Tibial nerve (tissue), 4 donors: ENCODE measurements around the gene IGIP. TPM values are rescaled to one million over a fixed set of nuclear protein-coding genes. Genes with fewer than 3 reads are reported as not detected.

ENCODE experiments used
- DNase-seq, 2 donors: peaks; one replicate each; pipeline ENCODE4 v3.0.0-alpha.2; 2019; ENCODE audit warnings: low spot score in 2 of 2
- H3K27ac ChIP-seq, 4 donors: fragments of 200-600 bp; sonication (generic) in 3 of 4; one replicate each; pipeline ENCODE4 v1.5.1; 2017 to 2019; ENCODE audit warnings: mild to moderate bottlenecking in 1 of 4
- H3K27me3 ChIP-seq, 2 donors: fragments of 200-600 bp; sonication (generic) in 1 of 2; one replicate each; pipeline versions ENCODE4 v1.5.1 to v1.6.0; 2017 to 2019
- H3K36me3 ChIP-seq, 3 donors: fragments of 200-600 bp; sonication (generic); one replicate each; pipeline ENCODE4 v1.5.1; 2018 to 2019
- H3K4me1 ChIP-seq, 4 donors: fragments of 200-600 bp; sonication (generic) in 3 of 4; one replicate each; pipeline ENCODE4 v1.5.1; 2017 to 2019
- H3K4me3 ChIP-seq, 4 donors: fragments of 200-600 bp; sonication (generic) in 3 of 4; one replicate each; pipeline ENCODE4 v1.5.1; 2017 to 2019; ENCODE audit warnings: mild to moderate bottlenecking in 1 of 4, moderate library complexity in 1 of 4
- H3K9me3 ChIP-seq, 4 donors: fragments of 200-600 bp; sonication (generic) in 3 of 4; one replicate each; pipeline ENCODE4 v1.5.1; 2017 to 2019
- EP300 ChIP-seq, 2 donors: sonication (generic); formaldehyde crosslinking; IDR thresholded peaks; one replicate each; pipeline ENCODE4 v1.6.1; 2017; ENCODE audit warnings: antibody characterized with exemption in 2 of 2, mild to moderate bottlenecking in 1 of 2
- POLR2A ChIP-seq, 2 donors: fragments of 450-650 bp; IDR thresholded peaks; one replicate each; pipeline ENCODE4 v1.6.1; 2017; ENCODE audit warnings: antibody characterized with exemption in 2 of 2, mild to moderate bottlenecking in 2 of 2, moderate library complexity in 2 of 2
- WGBS, 2 donors: methylation state at CpG; one replicate each; pipeline ENCODE4 v1.1.5; 2018; 5-methylcytosine and 5-hydroxymethylcytosine counted together
- total RNA-seq, 4 donors: library from RNA; depleted of rRNA; stranded (reverse); fragments of >200 nt; gene quantifications; one replicate each; pipeline ENCODE4 v1.1.0, GENCODE V29; 2016
- TF ChIP-seq, protein P1 (sequence below), 5 experiments: fragments of 200-600 bp in 3 of 5; fragments of 450-650 bp in 2 of 5; sonication (generic) in 3 of 5; IDR thresholded peaks; one replicate each; pipeline ENCODE4 v1.5.1; 2016 to 2019; ENCODE audit warnings: antibody characterized with exemption in 5 of 5, mild to moderate bottlenecking in 3 of 5, moderate library complexity in 2 of 5

Gene IGIP
- total RNA-seq, 4 donors from 2014 or later, result 16.5 to 28.6 (median 27.1) TPM

DNA sequence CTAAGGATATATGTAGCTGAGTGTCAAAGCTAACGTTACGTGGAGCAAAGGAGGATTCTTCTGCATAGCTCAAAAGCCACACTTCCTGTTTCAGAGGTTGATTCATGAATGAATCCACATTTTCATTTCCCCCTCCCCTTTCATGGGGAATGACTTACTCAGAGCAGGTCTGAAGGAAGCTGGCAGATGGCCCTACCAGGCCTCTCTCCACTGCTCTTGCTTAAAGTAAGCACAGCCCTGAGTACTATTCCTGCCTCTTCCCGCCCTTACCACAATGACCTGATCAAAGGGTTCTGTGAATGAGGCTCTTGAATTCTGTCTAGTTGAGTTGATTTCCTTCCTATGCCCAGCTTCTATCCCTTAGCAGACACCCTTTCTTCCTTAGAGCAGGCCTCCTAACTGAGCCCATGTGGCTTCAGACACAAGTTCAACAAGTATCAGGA, 6.3 kb downstream of the IGIP start:
- H3K27ac ChIP-seq, result no peak overlapping the region
- H3K9me3 ChIP-seq, result no peaks in the 10 kb centered on the region
- H3K4me3 ChIP-seq, result no peak overlapping the region
- no peaks in the 10 kb centered on the region for H3K36me3 ChIP-seq
- DNase-seq, result no peak
- no peaks in the 10 kb centered on the region for H3K27me3 ChIP-seq
- H3K4me1 ChIP-seq, result peaks cover 0 to 25% (median 9%) of the 10 kb centered on the region in 4 donors
- TF ChIP-seq, protein P1, sequence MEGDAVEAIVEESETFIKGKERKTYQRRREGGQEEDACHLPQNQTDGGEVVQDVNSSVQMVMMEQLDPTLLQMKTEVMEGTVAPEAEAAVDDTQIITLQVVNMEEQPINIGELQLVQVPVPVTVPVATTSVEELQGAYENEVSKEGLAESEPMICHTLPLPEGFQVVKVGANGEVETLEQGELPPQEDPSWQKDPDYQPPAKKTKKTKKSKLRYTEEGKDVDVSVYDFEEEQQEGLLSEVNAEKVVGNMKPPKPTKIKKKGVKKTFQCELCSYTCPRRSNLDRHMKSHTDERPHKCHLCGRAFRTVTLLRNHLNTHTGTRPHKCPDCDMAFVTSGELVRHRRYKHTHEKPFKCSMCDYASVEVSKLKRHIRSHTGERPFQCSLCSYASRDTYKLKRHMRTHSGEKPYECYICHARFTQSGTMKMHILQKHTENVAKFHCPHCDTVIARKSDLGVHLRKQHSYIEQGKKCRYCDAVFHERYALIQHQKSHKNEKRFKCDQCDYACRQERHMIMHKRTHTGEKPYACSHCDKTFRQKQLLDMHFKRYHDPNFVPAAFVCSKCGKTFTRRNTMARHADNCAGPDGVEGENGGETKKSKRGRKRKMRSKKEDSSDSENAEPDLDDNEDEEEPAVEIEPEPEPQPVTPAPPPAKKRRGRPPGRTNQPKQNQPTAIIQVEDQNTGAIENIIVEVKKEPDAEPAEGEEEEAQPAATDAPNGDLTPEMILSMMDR (IDR thresholded peaks at IDR 0.05), result no peak
- TF ChIP-seq POLR2A (IDR thresholded peaks at IDR 0.05), result no peak
- TF ChIP-seq EP300 (IDR thresholded peaks at IDR 0.05), result no peak
- WGBS, 2 donors, result 59 to 69% methylated on average over 3 of the region's 3 CpGs

DNA sequence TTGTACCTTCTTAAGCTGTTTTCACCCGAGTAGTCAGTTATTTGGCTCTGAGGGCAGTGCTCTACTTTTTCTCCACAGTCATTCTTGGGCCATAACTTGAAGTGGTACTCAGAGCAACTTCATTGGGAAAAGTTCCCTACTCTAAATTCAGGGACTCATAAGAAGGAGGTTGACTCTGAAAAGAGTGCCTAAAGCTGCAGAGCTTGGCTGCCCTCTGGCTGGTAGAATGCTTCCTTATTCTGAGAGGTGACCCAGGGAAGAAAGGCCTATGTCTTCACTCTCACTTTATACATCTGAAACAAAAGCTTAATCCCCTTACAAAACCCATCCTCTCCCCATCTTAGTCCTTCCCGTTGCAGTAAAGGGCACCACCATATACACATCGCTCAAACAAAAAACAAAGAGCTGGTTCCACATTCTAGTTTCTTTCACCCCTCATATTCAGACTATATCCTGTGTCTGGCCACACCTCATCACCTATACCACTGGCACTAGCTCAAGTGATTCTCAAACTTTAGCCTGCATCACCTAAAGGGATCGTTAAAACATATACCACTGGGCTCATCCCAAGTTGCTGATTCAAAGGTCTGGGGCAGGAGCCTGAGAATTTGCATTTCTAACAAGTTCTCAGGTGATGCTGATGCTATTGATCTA, 7.9 kb downstream of the IGIP start:
- TF ChIP-seq POLR2A (IDR thresholded peaks at IDR 0.05), result no peak
- no peak for TF ChIP-seq EP300 (IDR thresholded peaks at IDR 0.05)
- TF ChIP-seq, protein P1 (IDR thresholded peaks at IDR 0.05), result no peak
- Histone ChIP-seq H3K27me3 (no peaks in the 10 kb centered on the region), H3K4me3 (no peak overlapping the region), H3K9me3 (no peaks in the 10 kb centered on the region), H3K4me1 (peaks cover 0 to 21% (median 9%) of the 10 kb centered on the region in 4 donors), H3K27ac (no peak overlapping the region), H3K36me3 (no peaks in the 10 kb centered on the region)
- WGBS, 2 donors, result 85 to 88% methylated on average over 4 of the region's 4 CpGs
- DNase-seq, result no peak

DNA sequence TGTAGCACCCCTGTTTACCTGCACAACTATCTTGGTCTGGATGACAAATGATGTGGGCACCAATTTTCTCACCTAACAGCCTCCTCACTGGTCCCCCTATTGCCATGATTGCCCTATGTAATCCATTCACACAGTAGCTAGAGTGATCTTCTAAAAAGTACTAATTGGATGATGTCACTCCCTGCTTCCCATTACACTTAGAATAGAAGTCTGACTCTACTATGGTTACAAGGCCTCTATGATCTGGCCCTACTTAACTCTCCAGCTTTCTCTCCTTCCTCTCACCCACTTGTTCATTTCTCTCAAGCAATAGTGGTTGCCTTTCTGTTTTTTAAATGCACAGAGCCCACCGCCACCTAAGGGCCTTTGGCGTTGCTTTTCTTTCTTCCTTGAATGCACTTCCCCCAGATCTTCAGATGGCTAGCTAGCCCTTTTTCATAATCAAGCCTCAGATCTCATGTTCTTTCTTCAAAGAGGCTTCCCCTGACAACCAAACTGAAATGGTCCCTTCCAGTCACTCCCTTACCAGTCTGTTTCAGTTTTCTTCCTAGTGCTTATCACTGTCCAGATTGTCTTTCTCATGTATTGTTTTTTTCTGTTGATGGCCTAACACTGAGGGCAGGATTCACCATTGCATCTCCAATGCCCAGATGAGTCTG, 8.7 kb downstream of the IGIP start:
- Histone ChIP-seq H3K27me3 (no peaks in the 10 kb centered on the region), H3K4me1 (peaks cover 0 to 21% (median 9%) of the 10 kb centered on the region in 4 donors), H3K9me3 (no peaks in the 10 kb centered on the region), H3K36me3 (no peaks in the 10 kb centered on the region), H3K27ac (no peak overlapping the region), H3K4me3 (no peak overlapping the region)
- DNase-seq, result no peak
- TF ChIP-seq, protein P1 (IDR thresholded peaks at IDR 0.05), result no peak
- no peak for TF ChIP-seq POLR2A (IDR thresholded peaks at IDR 0.05)
- no peak for TF ChIP-seq EP300 (IDR thresholded peaks at IDR 0.05)
- WGBS, 2 donors, result 88 to 98% methylated on average over 2 of the region's 2 CpGs

DNA sequence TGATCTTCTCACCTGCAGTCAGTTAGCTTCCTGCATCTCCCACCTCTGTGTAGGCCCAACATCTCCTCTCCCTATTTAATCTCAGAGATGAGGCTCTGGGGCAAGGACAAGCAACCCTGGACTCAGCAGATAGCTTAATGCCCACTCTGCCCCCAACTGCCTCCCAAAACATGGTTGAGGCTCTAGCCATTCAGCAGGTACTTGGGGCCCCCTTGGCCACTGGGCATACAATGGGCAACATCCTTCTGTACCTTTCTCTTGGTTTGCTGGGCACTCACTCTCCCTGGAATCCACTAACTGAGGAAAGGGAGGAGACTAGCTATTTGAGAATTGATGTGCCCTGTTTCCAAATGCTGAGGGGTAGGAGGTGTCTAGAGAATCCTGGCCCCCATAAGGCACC, 9.4 kb downstream of the IGIP start:
- H3K4me3 ChIP-seq, result no peak overlapping the region
- H3K36me3 ChIP-seq, result no peaks in the 10 kb centered on the region
- H3K4me1 ChIP-seq, result peaks cover 0 to 23% (median 9%) of the 10 kb centered on the region in 4 donors
- no peaks in the 10 kb centered on the region for H3K9me3 ChIP-seq
- H3K27ac ChIP-seq, result no peak overlapping the region
- DNase-seq, result no peak
- TF ChIP-seq, protein P1 (IDR thresholded peaks at IDR 0.05), result no peak
- H3K27me3 ChIP-seq, result no peaks in the 10 kb centered on the region

DNA sequence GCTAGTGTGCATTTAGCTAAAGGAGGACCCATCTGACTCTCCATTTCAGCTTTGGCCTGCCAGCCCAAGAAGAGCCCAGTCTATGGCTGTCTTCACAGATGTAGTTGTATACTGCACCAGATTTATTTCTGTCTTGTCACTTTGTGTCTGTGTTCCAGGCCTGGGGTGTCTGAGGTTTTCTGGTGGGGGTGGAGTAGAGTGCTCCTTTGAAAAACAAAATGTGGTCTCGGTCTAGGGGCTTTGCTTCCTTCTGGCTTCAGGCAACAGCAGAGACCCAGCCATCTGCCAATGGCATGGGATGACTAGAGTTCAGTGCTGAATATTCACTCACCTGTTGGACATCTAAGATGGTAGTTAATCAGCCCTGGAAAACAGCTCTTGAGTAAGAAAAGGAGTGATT, 10.9 kb downstream of the IGIP start:
- H3K4me3 ChIP-seq, result no peak overlapping the region
- WGBS, 2 donors, result 88 to 95% methylated on average over 1 of the region's 1 CpG
- H3K36me3 ChIP-seq, result no peaks in the 10 kb centered on the region
- no peak overlapping the region for H3K27ac ChIP-seq
- TF ChIP-seq, protein P1 (IDR thresholded peaks at IDR 0.05), result no peak
- H3K27me3 ChIP-seq, result no peaks in the 10 kb centered on the region
- peaks cover 0 to 22% (median 15%) of the 10 kb centered on the region in 4 donors for H3K4me1 ChIP-seq
- H3K9me3 ChIP-seq, result no peaks in the 10 kb centered on the region
- DNase-seq, result no peak
